HG03139 (cell line): ENCODE data around the gene NEURL2.
A peak's percentile ranks its signal among the peaks of the same experiment; 100 is the strongest.

ENCODE experiments used
- ATAC-seq: cut with Tn5 transposase; IDR thresholded peaks from one replicate; pipeline ENCODE4 v1.9.1; 2021; ENCODE audit not compliant: unreplicated experiment

NEURL2 gene

GRCh38 chr20:45920462-45921336 is 29.7 kb upstream of the NEURL2 start:
- ATAC-seq = no peak

GRCh38 chr20:45919542-45920399 is 28.8 kb upstream of the NEURL2 start:
- ATAC-seq = no peak

- no peak for ATAC-seq
Observed at GRCh38 chr20:45918779-45919537, 27.9 kb upstream of the NEURL2 start.

- ATAC-seq = no peak
Observed at GRCh38 chr20:45918182-45918737, 27.3 kb upstream of the NEURL2 start.

GRCh38 chr20:45917790-45918141 is 26.8 kb upstream of the NEURL2 start:
- no peak for ATAC-seq

- no peak for ATAC-seq
Observed at GRCh38 chr20:45913116-45913515, 22.1 kb upstream of the NEURL2 start.

- no peak for ATAC-seq
Observed at GRCh38 chr20:45912344-45912682, 21.3 kb upstream of the NEURL2 start.

- no peak for ATAC-seq
Observed at GRCh38 chr20:45911486-45912343, 20.7 kb upstream of the NEURL2 start, which contains the start of gene PLTP. Gene PLTP (minus strand): TSS chr20:45912155. CDS start chr20:45911452, 703 bp downstream.

- ATAC-seq = peak; percentile 84
Observed at GRCh38 chr20:45910670-45911485, 19.9 kb upstream of the NEURL2 start.

GRCh38 chr20:45909817-45910669 is 19.0 kb upstream of the NEURL2 start:
- no peak for ATAC-seq

GRCh38 chr20:45909336-45909808 is 18.4 kb upstream of the NEURL2 start:
- no peak for ATAC-seq

GRCh38 chr20:45908084-45908483 is 17.1 kb upstream of the NEURL2 start:
- ATAC-seq = no peak

GRCh38 chr20:45907219-45907948 is 16.4 kb upstream of the NEURL2 start:
- ATAC-seq = no peak

- ATAC-seq = no peak
Observed at GRCh38 chr20:45905505-45906079, 14.6 kb upstream of the NEURL2 start.

- ATAC-seq = no peak
Observed at GRCh38 chr20:45904583-45905504, 13.8 kb upstream of the NEURL2 start.

- ATAC-seq = no peak
Observed at GRCh38 chr20:45902199-45902701, 11.2 kb upstream of the NEURL2 start.
